ENCODE results near the gene TEX14. TPM values are rescaled to one million over a fixed set of nuclear protein-coding genes. Genes with fewer than 3 reads are reported as not detected.

TEX14 gene
- total and polyA plus RNA-seq, 5 donors from 2014 or later: 0.05 to 1.8 (median 0.37) TPM; not detected in 2

DNA sequence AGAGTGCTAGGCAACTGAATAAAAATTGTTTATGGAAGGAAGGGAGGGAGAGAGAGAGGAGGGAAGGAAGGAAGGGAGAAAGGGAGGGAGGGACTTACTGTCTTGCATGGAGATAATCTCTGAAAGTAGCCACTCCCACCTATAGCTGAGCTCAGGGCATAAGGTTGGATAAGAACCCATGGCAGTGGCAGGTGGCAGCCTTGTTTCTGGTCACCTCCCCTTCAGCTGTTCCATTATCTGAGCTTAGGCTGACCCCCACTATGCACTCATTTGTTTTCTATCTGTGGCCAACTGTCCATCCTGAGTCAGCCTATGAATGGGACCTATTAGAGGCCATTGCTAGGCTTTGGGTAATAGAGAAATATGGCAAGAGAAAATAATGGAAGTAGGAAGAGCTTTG lies 152.1 kb downstream of the TEX14 start:
- no peak overlapping the region for H3K27ac ChIP-seq (ENCODE audit: insufficient read depth, low read length, poor library complexity, severe bottlenecking)
- no peak for ATAC-seq (ENCODE audit: low read depth in 2 of 2)
- no peaks in the 10 kb centered on the region for H3K4me1 ChIP-seq (ENCODE audit: control insufficient read depth, insufficient read depth, low read length, poor library complexity, severe bottlenecking)
- no peak overlapping the region for H3K4me3 Mint-ChIP-seq
- no peaks in the 10 kb centered on the region for H3K9me3 ChIP-seq (ENCODE audit: control insufficient read depth in 2 of 2, low read length in 2 of 2)
- no peak overlapping the region for H3K4me3 ChIP-seq (ENCODE audit: low read depth, low read length)
- H3K9me3 Mint-ChIP-seq: no peaks in the 10 kb centered on the region
- peaks cover 9% of the 10 kb centered on the region for H3K27me3 ChIP-seq (ENCODE audit: control insufficient read depth, insufficient read depth, low read length)
- H3K36me3 Mint-ChIP-seq: no peaks in the 10 kb centered on the region
- no peak for DNase-seq
- H3K27me3 Mint-ChIP-seq: peaks cover 30% of the 10 kb centered on the region
- H3K4me1 Mint-ChIP-seq: no peaks in the 10 kb centered on the region
- H3K36me3 ChIP-seq (ENCODE audit: control insufficient read depth, insufficient read depth, low read length): no peaks in the 10 kb centered on the region
- H3K27ac Mint-ChIP-seq: no peak overlapping the region

DNA sequence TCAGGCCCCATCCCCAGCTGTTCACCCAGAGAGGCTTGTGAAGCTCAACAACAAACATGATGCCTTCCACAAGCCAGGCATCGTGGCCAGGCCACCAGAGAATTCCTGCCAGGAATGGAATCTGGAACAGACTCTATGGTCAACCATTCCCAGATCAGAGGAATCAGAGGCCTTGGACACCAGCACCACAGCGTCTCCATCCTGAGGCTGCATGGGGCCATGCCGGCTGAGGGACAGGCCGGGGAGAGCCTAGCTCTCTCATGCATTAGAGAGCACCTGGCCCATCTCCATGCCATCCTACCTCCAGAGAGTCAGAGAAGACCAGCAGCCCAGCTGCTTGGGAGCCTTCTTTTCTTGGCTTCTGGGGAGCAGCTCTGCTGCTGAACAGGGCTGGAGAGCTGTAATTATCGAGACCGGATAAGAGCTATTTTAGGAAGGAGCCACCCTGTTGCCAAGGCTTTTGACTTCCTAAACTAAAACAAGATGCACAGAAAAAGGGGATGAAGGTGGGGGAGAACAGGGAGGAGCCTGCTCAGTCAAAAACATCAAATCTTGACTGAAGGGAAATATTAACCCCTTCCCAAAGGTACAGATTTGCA lies 152.9 kb downstream of the TEX14 start:
- Histone ChIP-seq H3K9me3 (ENCODE audit: control insufficient read depth in 2 of 2, low read length in 2 of 2) (no peaks in the 10 kb centered on the region), H3K4me3 (ENCODE audit: low read depth, low read length) (no peak overlapping the region), H3K27ac (ENCODE audit: insufficient read depth, low read length, poor library complexity, severe bottlenecking) (no peak overlapping the region), H3K36me3 (ENCODE audit: control insufficient read depth, insufficient read depth, low read length) (no peaks in the 10 kb centered on the region), H3K4me1 (ENCODE audit: control insufficient read depth, insufficient read depth, low read length, poor library complexity, severe bottlenecking) (no peaks in the 10 kb centered on the region), H3K27me3 (ENCODE audit: control insufficient read depth, insufficient read depth, low read length) (peaks cover 6% of the 10 kb centered on the region)
- Mint-ChIP-seq H3K9me3 (no peaks in the 10 kb centered on the region), H3K4me1 (no peaks in the 10 kb centered on the region), H3K36me3 (no peaks in the 10 kb centered on the region), H3K27me3 (peaks cover 31% of the 10 kb centered on the region), H3K4me3 (no peak overlapping the region), H3K27ac (no peak overlapping the region)
- ATAC-seq (ENCODE audit: low read depth in 2 of 2) (no peak), DNase-seq (no peak)

DNA sequence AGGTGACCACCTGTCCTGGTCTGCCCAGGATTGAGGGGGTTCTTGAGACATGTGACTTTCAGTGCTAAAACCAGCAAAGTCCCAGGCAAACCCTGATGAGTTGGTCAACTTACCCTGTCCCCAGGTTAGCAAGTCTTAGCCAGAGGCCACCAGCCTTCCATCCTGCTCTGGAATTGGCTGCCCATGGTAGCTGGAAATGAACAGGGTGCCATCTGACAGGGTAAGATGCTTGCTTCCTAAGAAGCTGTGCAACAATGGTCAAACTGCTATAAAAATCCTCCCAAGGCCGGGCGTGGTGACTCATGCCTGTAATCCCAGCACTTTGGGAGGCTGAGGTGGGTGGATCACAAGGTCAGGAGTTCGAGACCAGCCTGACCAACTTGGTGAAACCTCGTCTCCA lies 154.6 kb downstream of the TEX14 start:
- no peaks in the 10 kb centered on the region for H3K36me3 ChIP-seq (ENCODE audit: control insufficient read depth, insufficient read depth, low read length)
- H3K27ac ChIP-seq (ENCODE audit: insufficient read depth, low read length, poor library complexity, severe bottlenecking): no peak overlapping the region
- H3K4me1 ChIP-seq (ENCODE audit: control insufficient read depth, insufficient read depth, low read length, poor library complexity, severe bottlenecking): peaks cover under 1% of the 10 kb centered on the region
- ATAC-seq (ENCODE audit: low read depth in 2 of 2) (no peak), DNase-seq (no peak)
- peaks cover 11% of the 10 kb centered on the region for H3K27me3 ChIP-seq (ENCODE audit: control insufficient read depth, insufficient read depth, low read length)
- H3K36me3 Mint-ChIP-seq: peaks cover 4% of the 10 kb centered on the region
- H3K27me3 Mint-ChIP-seq: peaks cover 40% of the 10 kb centered on the region
- H3K4me1 Mint-ChIP-seq: no peaks in the 10 kb centered on the region
- no peaks in the 10 kb centered on the region for H3K9me3 Mint-ChIP-seq
- H3K9me3 ChIP-seq (ENCODE audit: control insufficient read depth in 2 of 2, low read length in 2 of 2): no peaks in the 10 kb centered on the region
- H3K4me3 ChIP-seq (ENCODE audit: low read depth, low read length): no peak overlapping the region
- H3K4me3 Mint-ChIP-seq: no peak overlapping the region
- H3K27ac Mint-ChIP-seq: no peak overlapping the region

DNA sequence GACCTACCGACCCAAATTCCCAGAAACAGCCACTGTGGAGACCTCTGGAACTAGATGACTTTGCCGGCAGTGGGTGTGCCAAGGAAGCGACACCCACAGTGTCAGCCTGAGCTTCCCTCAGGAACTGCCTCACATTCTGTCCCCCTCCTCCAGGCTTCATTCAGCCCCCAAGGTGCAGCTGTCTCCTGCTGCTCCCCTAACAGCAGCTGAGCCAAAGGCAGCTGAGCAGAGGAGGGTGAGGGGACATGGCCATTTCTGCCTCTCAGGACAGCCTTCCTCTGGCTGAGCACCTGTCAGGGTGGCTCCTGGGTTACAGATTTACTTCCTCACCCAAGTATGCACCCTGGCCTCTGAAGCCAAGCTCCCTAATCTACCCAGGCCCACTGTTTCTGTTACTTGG lies 155.3 kb downstream of the TEX14 start:
- Histone ChIP-seq H3K4me3 (ENCODE audit: low read depth, low read length) (no peak overlapping the region), H3K27me3 (ENCODE audit: control insufficient read depth, insufficient read depth, low read length) (peaks cover 11% of the 10 kb centered on the region), H3K4me1 (ENCODE audit: control insufficient read depth, insufficient read depth, low read length, poor library complexity, severe bottlenecking) (peaks cover 5% of the 10 kb centered on the region), H3K27ac (ENCODE audit: insufficient read depth, low read length, poor library complexity, severe bottlenecking) (no peak overlapping the region), H3K36me3 (ENCODE audit: control insufficient read depth, insufficient read depth, low read length) (no peaks in the 10 kb centered on the region), H3K9me3 (ENCODE audit: control insufficient read depth in 2 of 2, low read length in 2 of 2) (no peaks in the 10 kb centered on the region)
- peaks cover 0 to 2% (median 0%) of the 10 kb centered on the region in 4 donors for H3K4me1 Mint-ChIP-seq
- no peaks in the 10 kb centered on the region for H3K9me3 Mint-ChIP-seq
- peaks cover 4% of the 10 kb centered on the region for H3K36me3 Mint-ChIP-seq
- DNase-seq: no peak
- no peak for ATAC-seq (ENCODE audit: low read depth in 2 of 2)
- H3K4me3 Mint-ChIP-seq: no peak overlapping the region
- no peak overlapping the region for H3K27ac Mint-ChIP-seq
- peaks cover 42% of the 10 kb centered on the region for H3K27me3 Mint-ChIP-seq

DNA sequence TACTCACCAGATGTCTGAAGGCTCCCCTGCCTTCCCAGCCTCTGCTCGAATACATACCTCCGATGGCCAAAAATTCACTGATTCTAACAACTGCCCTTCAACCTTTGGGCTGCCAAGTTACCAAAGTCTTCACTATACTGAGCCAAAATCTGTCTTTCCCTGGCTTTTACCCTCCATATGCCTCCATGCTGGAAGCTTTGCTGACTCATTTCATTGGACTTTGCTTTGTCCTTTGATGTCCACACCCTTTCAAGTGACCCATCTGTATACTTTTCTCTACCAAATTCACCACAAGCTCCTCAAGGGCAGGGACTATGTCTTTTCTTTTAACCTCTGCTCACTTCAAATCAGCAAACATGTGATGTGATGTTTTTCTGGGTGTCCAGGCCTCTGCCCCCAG lies 156.4 kb downstream of the TEX14 start:
- H3K9me3 Mint-ChIP-seq: no peaks in the 10 kb centered on the region
- H3K27me3 Mint-ChIP-seq: peaks cover 42% of the 10 kb centered on the region
- H3K36me3 Mint-ChIP-seq: peaks cover 4% of the 10 kb centered on the region
- no peak for ATAC-seq (ENCODE audit: low read depth in 2 of 2)
- Histone ChIP-seq H3K9me3 (ENCODE audit: control insufficient read depth in 2 of 2, low read length in 2 of 2) (no peaks in the 10 kb centered on the region), H3K4me1 (ENCODE audit: control insufficient read depth, insufficient read depth, low read length, poor library complexity, severe bottlenecking) (peaks cover 9% of the 10 kb centered on the region), H3K27ac (ENCODE audit: insufficient read depth, low read length, poor library complexity, severe bottlenecking) (no peak overlapping the region), H3K27me3 (ENCODE audit: control insufficient read depth, insufficient read depth, low read length) (peaks cover 14% of the 10 kb centered on the region), H3K4me3 (ENCODE audit: low read depth, low read length) (no peak overlapping the region), H3K36me3 (ENCODE audit: control insufficient read depth, insufficient read depth, low read length) (no peaks in the 10 kb centered on the region)
- peaks cover 0 to 2% (median 0%) of the 10 kb centered on the region in 4 donors for H3K4me1 Mint-ChIP-seq
- no peak for DNase-seq
- no peak overlapping the region for H3K27ac Mint-ChIP-seq
- no peak overlapping the region for H3K4me3 Mint-ChIP-seq

DNA sequence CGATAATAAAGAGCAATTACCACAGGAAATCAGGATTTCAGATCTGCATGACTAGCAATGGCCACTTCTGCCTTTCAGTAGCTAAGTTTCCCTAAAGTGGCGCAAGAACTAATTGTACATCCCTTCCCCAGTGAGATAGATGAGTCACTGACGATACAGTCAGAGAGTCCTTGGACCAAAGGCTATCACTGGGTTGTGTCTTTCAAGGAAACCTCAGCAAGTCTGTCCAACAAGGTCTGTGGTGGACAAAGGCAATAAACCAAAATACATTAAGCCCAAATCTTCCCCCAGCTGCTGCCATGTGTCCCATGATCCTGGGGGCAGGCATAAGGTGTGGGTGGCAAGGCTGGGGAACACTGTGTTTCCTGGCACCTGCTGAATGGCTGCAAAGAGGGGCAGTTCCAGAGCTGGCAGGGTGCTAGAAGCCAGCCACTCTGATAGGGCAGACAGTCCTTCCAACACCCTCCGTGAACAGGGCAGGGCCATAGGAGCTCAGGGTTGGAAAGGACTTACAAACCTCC lies 156.9 kb downstream of the TEX14 start:
- H3K4me3 ChIP-seq (ENCODE audit: low read depth, low read length): no peak overlapping the region
- ATAC-seq (ENCODE audit: low read depth in 2 of 2): no peak
- H3K4me1 ChIP-seq (ENCODE audit: control insufficient read depth, insufficient read depth, low read length, poor library complexity, severe bottlenecking): peaks cover 9% of the 10 kb centered on the region
- Mint-ChIP-seq H3K9me3 (no peaks in the 10 kb centered on the region), H3K4me3 (peak overlapping the region in 2 of 4 donors; percentile 38 to 55), H3K27me3 (peaks cover 42% of the 10 kb centered on the region), H3K4me1 (peaks cover 0 to 2% (median 0%) of the 10 kb centered on the region in 4 donors), H3K27ac (no peak overlapping the region), H3K36me3 (peaks cover 4% of the 10 kb centered on the region)
- H3K27me3 ChIP-seq (ENCODE audit: control insufficient read depth, insufficient read depth, low read length): peaks cover 14% of the 10 kb centered on the region
- no peak overlapping the region for H3K27ac ChIP-seq (ENCODE audit: insufficient read depth, low read length, poor library complexity, severe bottlenecking)
- H3K9me3 ChIP-seq (ENCODE audit: control insufficient read depth in 2 of 2, low read length in 2 of 2): no peaks in the 10 kb centered on the region
- no peak for DNase-seq
- no peaks in the 10 kb centered on the region for H3K36me3 ChIP-seq (ENCODE audit: control insufficient read depth, insufficient read depth, low read length)

DNA sequence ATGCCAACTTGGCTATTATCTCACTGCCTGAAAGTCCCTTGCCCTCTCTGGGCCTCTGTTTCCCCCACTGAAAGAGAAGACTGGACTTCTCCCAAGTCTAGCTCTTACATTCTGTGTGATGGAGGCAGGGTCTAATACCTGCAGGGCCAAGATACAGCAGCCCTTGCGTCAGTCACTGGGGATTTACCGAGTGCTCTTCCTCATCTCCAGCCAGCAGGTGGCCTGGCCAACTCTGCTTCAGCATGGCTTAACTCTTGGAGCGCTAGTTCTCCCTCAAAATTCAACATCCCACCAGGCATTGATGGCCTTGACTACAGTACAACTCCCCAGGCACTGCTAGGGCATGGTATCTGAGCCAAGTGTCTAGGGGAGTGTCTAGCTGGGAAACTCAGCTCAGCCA lies 157.5 kb downstream of the TEX14 start:
- H3K36me3 ChIP-seq (ENCODE audit: control insufficient read depth, insufficient read depth, low read length): no peaks in the 10 kb centered on the region
- DNase-seq: no peak
- H3K4me1 ChIP-seq (ENCODE audit: control insufficient read depth, insufficient read depth, low read length, poor library complexity, severe bottlenecking): peaks cover 9% of the 10 kb centered on the region
- no peak for ATAC-seq (ENCODE audit: low read depth in 2 of 2)
- Mint-ChIP-seq H3K9me3 (no peaks in the 10 kb centered on the region), H3K4me3 (peak overlapping the region in 1 of 4 donors; percentile 55), H3K27me3 (peaks cover 42% of the 10 kb centered on the region), H3K36me3 (peaks cover 4% of the 10 kb centered on the region), H3K27ac (no peak overlapping the region), H3K4me1 (peaks cover 0 to 2% (median 0%) of the 10 kb centered on the region in 4 donors)
- peaks cover 14% of the 10 kb centered on the region for H3K27me3 ChIP-seq (ENCODE audit: control insufficient read depth, insufficient read depth, low read length)
- H3K27ac ChIP-seq (ENCODE audit: insufficient read depth, low read length, poor library complexity, severe bottlenecking): no peak overlapping the region
- no peak overlapping the region for H3K4me3 ChIP-seq (ENCODE audit: low read depth, low read length)
- H3K9me3 ChIP-seq (ENCODE audit: control insufficient read depth in 2 of 2, low read length in 2 of 2): no peaks in the 10 kb centered on the region

DNA sequence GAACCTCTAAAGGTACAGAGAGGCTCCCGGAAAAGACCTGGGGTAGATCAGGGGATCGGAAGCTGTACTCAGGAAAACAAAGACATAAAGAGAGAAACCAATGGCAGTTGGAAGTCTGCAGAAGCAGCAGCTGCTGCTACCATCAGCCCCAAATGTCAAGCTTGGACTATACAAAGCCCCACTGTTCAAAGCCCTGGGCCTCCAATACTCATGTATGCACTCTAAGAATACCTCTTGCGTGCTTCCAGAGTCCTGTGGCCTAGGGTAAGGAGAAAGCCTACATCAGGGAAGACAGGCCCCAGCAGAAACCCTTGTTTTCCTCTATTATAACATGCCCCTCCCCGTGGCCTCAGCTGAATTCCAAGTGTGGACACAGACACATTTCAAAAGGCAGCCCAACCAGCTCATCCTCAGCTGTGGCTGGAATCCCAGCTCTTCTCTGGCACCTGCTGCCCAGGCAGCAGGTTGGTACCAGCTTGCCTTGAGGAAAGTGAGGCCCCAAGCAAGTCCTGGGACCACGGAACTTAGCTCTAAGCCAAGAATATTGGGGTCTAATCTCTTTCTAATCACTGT lies 158.1 kb downstream of the TEX14 start:
- Mint-ChIP-seq H3K36me3 (peaks cover 4% of the 10 kb centered on the region), H3K9me3 (no peaks in the 10 kb centered on the region), H3K27me3 (peaks cover 42% of the 10 kb centered on the region), H3K4me1 (peaks cover 0 to 2% (median 0%) of the 10 kb centered on the region in 4 donors), H3K4me3 (no peak overlapping the region), H3K27ac (peak overlapping the region in 1 of 3 donors; percentile 28)
- no peak for ATAC-seq (ENCODE audit: low read depth in 2 of 2)
- H3K4me1 ChIP-seq (ENCODE audit: control insufficient read depth, insufficient read depth, low read length, poor library complexity, severe bottlenecking): peaks cover 9% of the 10 kb centered on the region
- H3K27me3 ChIP-seq (ENCODE audit: control insufficient read depth, insufficient read depth, low read length): peaks cover 14% of the 10 kb centered on the region
- no peak for DNase-seq
- no peaks in the 10 kb centered on the region for H3K9me3 ChIP-seq (ENCODE audit: control insufficient read depth in 2 of 2, low read length in 2 of 2)
- no peak overlapping the region for H3K27ac ChIP-seq (ENCODE audit: insufficient read depth, low read length, poor library complexity, severe bottlenecking)
- H3K4me3 ChIP-seq (ENCODE audit: low read depth, low read length): no peak overlapping the region
- no peaks in the 10 kb centered on the region for H3K36me3 ChIP-seq (ENCODE audit: control insufficient read depth, insufficient read depth, low read length)
